CD4-positive, alpha-beta T cell (primary cell): ENCODE measurements around the gene TTC28. TPM values are rescaled to one million over a fixed set of nuclear protein-coding genes. Genes with fewer than 3 reads are reported as not detected.

Source experiments
- ATAC-seq: fragments of 200-7000 bp; cut with Tn5 transposase; one replicate; pipeline ENCODE4 v1.10.0; 2022; ENCODE audit warnings: mild to moderate bottlenecking; ENCODE audit not compliant: poor library complexity
- CTCF ChIA-PET: fragments of 350-600 bp; sonication (Branson Sonifier 250); formaldehyde crosslinking; loops from one replicate; lab custom pipeline; 2021; ENCODE audit warnings: antibody characterized with exemption, inconsistent platforms; lab: Charles Lee
- POLR2A ChIA-PET: fragments of 350-600 bp; sonication (Branson Sonifier 250); formaldehyde crosslinking; loops from one replicate; lab custom pipeline; 2021; ENCODE audit warnings: antibody characterized with exemption, inconsistent platforms; lab: Charles Lee
- DNase-seq, 14 experiments: peaks; one replicate each; pipeline ENCODE4 v3.0.0-alpha.2; 2013 to 2020; ENCODE audit warnings: mixed read lengths in 2 of 14
- H3K27ac ChIP-seq, 2 donors: one replicate each; pipeline versions ENCODE4 v1.5.1 to v1.7.0; 2013; ENCODE audit warnings: low read length in 2 of 2, low read depth in 1 of 2, mild to moderate bottlenecking in 1 of 2
- H3K27me3 ChIP-seq, 2 experiments: 1 replicate in 1 of 2; 2 replicates in 1 of 2; pipeline versions ENCODE4 v1.6.1 to v1.7.0; 2013; ENCODE audit warnings: low read length in 2 of 2, control low read depth in 1 of 2, mild to moderate bottlenecking in 1 of 2, moderate library complexity in 1 of 2; ENCODE audit not compliant: insufficient read depth in 2 of 2, control insufficient read depth in 1 of 2
- H3K36me3 ChIP-seq: one replicate; pipeline ENCODE4 v1.6.1; 2013; ENCODE audit warnings: low read length, control low read depth; ENCODE audit not compliant: insufficient read depth
- H3K4me1 ChIP-seq: one replicate; pipeline ENCODE4 v1.6.1; 2013; ENCODE audit warnings: low read length, control low read depth; ENCODE audit not compliant: insufficient read depth
- H3K4me3 ChIP-seq: one replicate; pipeline ENCODE4 v1.5.1; 2013; ENCODE audit warnings: mild to moderate bottlenecking, low read length, moderate library complexity
- H3K9me3 ChIP-seq, 2 experiments: 1 replicate in 1 of 2; 2 replicates in 1 of 2; pipeline versions ENCODE4 v1.6.1 to v1.7.0; 2013; ENCODE audit warnings: low read length in 2 of 2, mild to moderate bottlenecking in 2 of 2, control low read depth in 1 of 2, moderate library complexity in 1 of 2; ENCODE audit not compliant: control insufficient read depth in 1 of 2, insufficient read depth in 1 of 2
- H3K27ac Mint-ChIP-seq: one replicate; pipeline ENCODE4 v1.8.0; 2020; ENCODE audit warnings: mixed read lengths
- H3K27me3 Mint-ChIP-seq: one replicate; pipeline ENCODE4 v1.8.0; 2021; ENCODE audit warnings: mixed read lengths
- H3K36me3 Mint-ChIP-seq: one replicate; pipeline ENCODE4 v1.8.0; 2021; ENCODE audit warnings: low read depth, mixed read lengths
- H3K4me1 Mint-ChIP-seq: one replicate; pipeline ENCODE4 v1.8.0; 2021; ENCODE audit warnings: low read depth, mixed read lengths
- H3K4me3 Mint-ChIP-seq: one replicate; pipeline ENCODE4 v1.8.0; 2020; ENCODE audit warnings: mild to moderate bottlenecking, mixed read lengths
- H3K9me3 Mint-ChIP-seq: one replicate; pipeline ENCODE4 v1.8.0; 2020; ENCODE audit warnings: mixed read lengths
- intact Hi-C, 2 experiments: fragments of 100-400 bp; cut with DNase I in 1 of 2; cut with micrococcal nuclease in 1 of 2; formaldehyde crosslinking; loops; one replicate each; pipeline versions ENCODE4 v1.15.1 to v1.9.0; 2023 to 2025; cut with DNase I, micrococcal nuclease
- total RNA-seq, 174 experiments: library from RNA in 2 of 174; stranded (reverse) in 2 of 174; gene quantifications; one replicate each; pipeline ENCODE4 v1.2.3 and lab custom pipeline; 2021 to 2026
- TF ChIP-seq, protein P1 (sequence below): fragments of 200-600 bp; IDR thresholded peaks from one replicate; pipeline ENCODE4 v1.8.0; 2022; ENCODE audit warnings: antibody characterized with exemption, mild to moderate bottlenecking

TTC28 gene
- total RNA-seq, 2 experiments from 2014 or later, result 4.6 to 5.7 TPM

GRCh38 chr22:28229566-28230485 lies 449.8 kb downstream of the TTC28 start:
- no peaks in the 10 kb centered on the region for H3K9me3 Mint-ChIP-seq
- H3K4me1 Mint-ChIP-seq, result no peaks in the 10 kb centered on the region
- ChIA-PET POLR2A (no interaction called here), CTCF (no interaction called here)
- intact Hi-C loops, result no loop called here
- Histone ChIP-seq H3K4me1 (no peaks in the 10 kb centered on the region), H3K27ac (no peak overlapping the region), H3K4me3 (no peak overlapping the region), H3K36me3 (no peaks in the 10 kb centered on the region), H3K9me3 (no peaks in the 10 kb centered on the region), H3K27me3 (peaks cover 0 to 5% of the 10 kb centered on the region in 2 experiments)
- ATAC-seq (no peak), DNase-seq (no peak)
- no peaks in the 10 kb centered on the region for H3K27me3 Mint-ChIP-seq
- TF ChIP-seq, protein P1, sequence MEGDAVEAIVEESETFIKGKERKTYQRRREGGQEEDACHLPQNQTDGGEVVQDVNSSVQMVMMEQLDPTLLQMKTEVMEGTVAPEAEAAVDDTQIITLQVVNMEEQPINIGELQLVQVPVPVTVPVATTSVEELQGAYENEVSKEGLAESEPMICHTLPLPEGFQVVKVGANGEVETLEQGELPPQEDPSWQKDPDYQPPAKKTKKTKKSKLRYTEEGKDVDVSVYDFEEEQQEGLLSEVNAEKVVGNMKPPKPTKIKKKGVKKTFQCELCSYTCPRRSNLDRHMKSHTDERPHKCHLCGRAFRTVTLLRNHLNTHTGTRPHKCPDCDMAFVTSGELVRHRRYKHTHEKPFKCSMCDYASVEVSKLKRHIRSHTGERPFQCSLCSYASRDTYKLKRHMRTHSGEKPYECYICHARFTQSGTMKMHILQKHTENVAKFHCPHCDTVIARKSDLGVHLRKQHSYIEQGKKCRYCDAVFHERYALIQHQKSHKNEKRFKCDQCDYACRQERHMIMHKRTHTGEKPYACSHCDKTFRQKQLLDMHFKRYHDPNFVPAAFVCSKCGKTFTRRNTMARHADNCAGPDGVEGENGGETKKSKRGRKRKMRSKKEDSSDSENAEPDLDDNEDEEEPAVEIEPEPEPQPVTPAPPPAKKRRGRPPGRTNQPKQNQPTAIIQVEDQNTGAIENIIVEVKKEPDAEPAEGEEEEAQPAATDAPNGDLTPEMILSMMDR, result no peak
- no peak overlapping the region for H3K27ac Mint-ChIP-seq
- H3K4me3 Mint-ChIP-seq, result no peak overlapping the region
- no peaks in the 10 kb centered on the region for H3K36me3 Mint-ChIP-seq

DNA sequence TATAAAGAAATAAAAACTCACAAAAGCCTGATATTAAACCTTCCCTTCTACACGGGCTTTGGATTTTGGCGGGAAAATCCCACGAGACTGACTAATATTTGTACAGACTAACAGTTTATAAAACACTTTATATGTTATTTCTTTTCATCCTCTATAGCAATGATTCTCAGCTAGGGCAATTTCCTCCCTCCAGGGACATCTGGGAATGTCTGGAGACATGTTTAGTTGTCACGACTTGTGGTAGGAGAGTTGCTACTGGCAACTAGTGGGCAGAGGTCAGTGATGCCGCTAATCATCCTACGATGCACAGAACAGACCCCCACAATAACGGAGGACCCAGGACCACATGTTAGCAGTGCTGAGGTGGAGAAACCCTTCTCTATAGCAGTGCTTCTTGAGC lies 455.8 kb downstream of the TTC28 start:
- CTCF ChIA-PET, result no interaction called here
- POLR2A ChIA-PET, result no interaction called here

DNA sequence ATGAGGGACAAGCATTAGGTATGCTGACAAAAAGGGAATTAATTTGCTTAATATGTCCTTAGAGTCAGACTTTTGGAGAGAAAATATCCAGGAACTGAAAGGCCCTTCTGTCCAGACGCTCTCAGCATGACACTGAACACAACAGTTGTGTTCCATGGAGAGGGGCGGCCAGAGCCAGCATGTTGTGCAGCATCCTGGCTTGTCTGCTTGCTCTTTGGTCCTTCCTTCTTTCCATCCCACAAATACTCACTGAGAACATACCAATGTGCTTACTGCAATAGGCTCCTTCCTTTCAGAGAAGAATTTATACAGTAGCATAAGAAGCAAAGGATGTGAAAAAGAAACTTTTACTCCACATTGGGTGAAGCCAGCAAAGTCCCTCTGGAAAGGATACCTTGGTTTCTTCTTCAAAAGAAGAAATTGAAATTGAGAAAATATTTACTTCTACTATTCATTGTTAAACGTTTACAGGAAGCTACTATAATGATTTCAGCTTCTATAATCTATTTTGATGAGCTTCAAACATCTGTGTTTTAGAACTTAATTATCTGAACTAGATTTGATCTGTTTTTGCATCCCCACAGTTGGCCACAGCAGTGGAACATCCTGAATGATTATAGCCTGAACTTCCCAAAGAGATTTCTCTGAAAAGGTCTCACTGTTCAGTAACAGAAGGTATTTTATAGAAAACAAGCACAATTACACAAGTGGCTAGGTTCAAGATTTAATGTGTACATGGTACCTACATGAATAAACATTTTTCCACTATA lies 456.5 kb downstream of the TTC28 start:
- Mint-ChIP-seq H3K27ac (no peak overlapping the region), H3K9me3 (no peaks in the 10 kb centered on the region), H3K36me3 (no peaks in the 10 kb centered on the region), H3K4me1 (no peaks in the 10 kb centered on the region), H3K4me3 (no peak overlapping the region), H3K27me3 (no peaks in the 10 kb centered on the region)
- TF ChIP-seq, protein P1, result no peak
- Histone ChIP-seq H3K9me3 (no peaks in the 10 kb centered on the region), H3K4me3 (no peak overlapping the region), H3K27me3 (no peaks in the 10 kb centered on the region), H3K4me1 (no peaks in the 10 kb centered on the region), H3K36me3 (no peaks in the 10 kb centered on the region), H3K27ac (no peak overlapping the region)
- ChIA-PET CTCF (no interaction called here), POLR2A (no interaction called here)
- intact Hi-C loops, result no loop called here
- no peak for ATAC-seq
- DNase-seq, result no peak

More for the DNA sequence above, 455.8 kb downstream of the TTC28 start:
- H3K27ac Mint-ChIP-seq, result no peak overlapping the region
- Histone ChIP-seq H3K9me3 (no peaks in the 10 kb centered on the region), H3K4me3 (no peak overlapping the region), H3K27ac (no peak overlapping the region), H3K4me1 (no peaks in the 10 kb centered on the region), H3K36me3 (no peaks in the 10 kb centered on the region), H3K27me3 (no peaks in the 10 kb centered on the region)
- ATAC-seq, result no peak
- H3K36me3 Mint-ChIP-seq, result no peaks in the 10 kb centered on the region
- H3K4me3 Mint-ChIP-seq, result no peak overlapping the region
- no peaks in the 10 kb centered on the region for H3K9me3 Mint-ChIP-seq
- DNase-seq, result no peak
- no peaks in the 10 kb centered on the region for H3K4me1 Mint-ChIP-seq
- intact Hi-C loops, result no loop called here
- TF ChIP-seq, protein P1, result no peak
- H3K27me3 Mint-ChIP-seq, result no peaks in the 10 kb centered on the region
